Bronchial epithelial cell (primary cell): ENCODE results near the gene FADS6. TPM values are rescaled to one million over a fixed set of nuclear protein-coding genes. Genes with fewer than 3 reads are reported as not detected.

Source experiments
- DNase-seq: peaks from one replicate; pipeline ENCODE4 v3.0.0-alpha.2; 2010; ENCODE audit warnings: low read depth
- FAIRE-seq: peaks from 2 replicates; lab custom pipeline; 2011; peaks lifted over from hg19 to GRCh38; lab: Jason Lieb, UNC
- H3K27me3 ChIP-seq: 2 replicates; pipeline ENCODE4 v1.5.1; 2011; ENCODE audit warnings: low read length; ENCODE audit not compliant: control insufficient read depth, insufficient read depth
- H3K36me3 ChIP-seq: 2 replicates; pipeline ENCODE4 v1.5.1; 2011; ENCODE audit warnings: low read length; ENCODE audit not compliant: control insufficient read depth, insufficient read depth
- H3K4me3 ChIP-seq: 2 replicates; pipeline ENCODE4 v1.5.1; 2011; ENCODE audit warnings: mild to moderate bottlenecking, low read depth, low read length, control low read depth
- CTCF ChIP-seq: IDR thresholded peaks from 2 replicates; pipeline ENCODE4 v1.5.1; 2011; ENCODE audit warnings: mild to moderate bottlenecking, moderate library complexity, low read length, control low read depth, inconsistent platforms; ENCODE audit not compliant: insufficient read depth, severe bottlenecking
- total RNA-seq: library from RNA; depleted of rRNA; stranded (reverse); fragments of >200 nt; gene quantifications from 2 replicates; pipeline ENCODE4 v1.2.1, GENCODE V29; 2014

FADS6 gene
- total RNA-seq, 1 donor from 2014 or later: not detected

GRCh38 chr17:74832421-74832820 is 61.0 kb downstream of the FADS6 start:
- Histone ChIP-seq H3K36me3 (peaks cover 5% of the 10 kb centered on the region), H3K27me3 (no peaks in the 10 kb centered on the region), H3K4me3 (no peak overlapping the region)
- FAIRE-seq (peak; percentile 60), DNase-seq (no peak)
- TF ChIP-seq CTCF: no peak

GRCh38 chr17:74831444-74832146 is 61.8 kb downstream of the FADS6 start:
- FAIRE-seq (no peak), DNase-seq (no peak)
- Histone ChIP-seq H3K36me3 (peaks cover 5% of the 10 kb centered on the region), H3K4me3 (no peak overlapping the region), H3K27me3 (no peaks in the 10 kb centered on the region)
- TF ChIP-seq CTCF: no peak

- Histone ChIP-seq H3K36me3 (no peaks in the 10 kb centered on the region), H3K27me3 (no peaks in the 10 kb centered on the region), H3K4me3 (no peak overlapping the region)
- TF ChIP-seq CTCF: no peak
- DNase-seq (no peak), FAIRE-seq (no peak)
These were observed 62.6 kb downstream of the FADS6 start for GRCh38 chr17:74830861-74831260.

GRCh38 chr17:74827800-74828199 is 65.6 kb downstream of the FADS6 start:
- no peaks in the 10 kb centered on the region for H3K36me3 ChIP-seq
- no peak overlapping the region for H3K4me3 ChIP-seq
- TF ChIP-seq CTCF: no peak
- DNase-seq (no peak), FAIRE-seq (no peak)
- no peaks in the 10 kb centered on the region for H3K27me3 ChIP-seq

Other genes with a start within 250 kb of the FADS6 start
- gene CD300LF, start 180.7 kb downstream of the FADS6 start, total RNA-seq: not detected in 2 replicates
- gene RAB37, start 156.4 kb downstream of the FADS6 start, total RNA-seq: under 0.01 and 0.38 TPM in 2 replicates
- 35.3 and 55.8 TPM in 2 replicates for gene NHERF1, start 145.0 kb downstream of the FADS6 start, total RNA-seq
- 35.8 and 64.5 TPM in 2 replicates for gene NAT9, start 117.3 kb downstream of the FADS6 start, total RNA-seq
- under 0.01 and 0.13 TPM in 2 replicates for gene GRIN2C, start 33.7 kb downstream of the FADS6 start, total RNA-seq
- gene FDXR, start 20.6 kb downstream of the FADS6 start, total RNA-seq: 30.8 and 49.5 TPM in 2 replicates
- gene USH1G, start 29.6 kb upstream of the FADS6 start, total RNA-seq: 1.1 and 3.3 TPM in 2 replicates
- under 0.01 TPM in 1 of 2 replicates, not detected in the other for gene OTOP2, start 30.6 kb upstream of the FADS6 start, total RNA-seq
- under 0.01 and 0.26 TPM in 2 replicates for gene OTOP3, start 42.3 kb upstream of the FADS6 start, total RNA-seq
- gene HID1, start 79.1 kb upstream of the FADS6 start, total RNA-seq: 5.5 and 6.4 TPM in 2 replicates
- 4.7 and 6.1 TPM in 2 replicates for gene CDR2L, start 94.0 kb upstream of the FADS6 start, total RNA-seq
- 23.8 and 41.6 TPM in 2 replicates for gene MRPL58, start 119.0 kb upstream of the FADS6 start, total RNA-seq
- 239 and 277 TPM in 2 replicates for gene ATP5PD, start 153.3 kb upstream of the FADS6 start, total RNA-seq
- 5.0 and 7.8 TPM in 2 replicates for gene KCTD2, start 153.6 kb upstream of the FADS6 start, total RNA-seq
- 15.0 and 18.1 TPM in 2 replicates for gene SLC16A5, start 194.3 kb upstream of the FADS6 start, total RNA-seq
- 1.8 and 3.2 TPM in 2 replicates for gene ARMC7, start 216.3 kb upstream of the FADS6 start, total RNA-seq
- gene NT5C, start 238.1 kb upstream of the FADS6 start, total RNA-seq: 47.0 and 57.1 TPM in 2 replicates